ENCODE data around the gene RBP3.

DNA sequence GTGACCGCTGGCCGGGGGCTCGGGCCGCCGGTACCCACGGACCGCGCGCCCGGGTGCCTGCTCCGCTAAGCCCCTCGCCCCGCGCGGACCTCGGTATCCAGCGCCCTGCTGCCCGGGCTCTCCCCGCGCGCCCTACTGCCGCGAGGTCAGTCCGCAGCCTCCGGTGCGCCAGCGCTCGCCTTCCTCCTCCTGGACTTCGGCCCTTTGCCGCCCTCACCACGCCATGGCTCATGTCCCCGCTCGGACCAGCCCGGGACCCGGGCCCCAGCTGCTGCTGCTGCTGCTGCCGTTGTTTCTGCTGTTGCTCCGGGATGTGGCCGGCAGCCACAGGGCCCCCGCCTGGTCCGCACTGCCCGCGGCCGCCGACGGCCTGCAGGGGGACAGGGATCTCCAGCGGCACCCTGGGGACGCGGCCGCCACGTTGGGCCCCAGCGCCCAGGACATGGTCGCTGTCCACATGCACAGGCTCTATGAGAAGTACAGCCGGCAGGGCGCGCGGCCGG, 47.7 kb upstream of the RBP3 start:
- TF ChIP-seq, protein P1, sequence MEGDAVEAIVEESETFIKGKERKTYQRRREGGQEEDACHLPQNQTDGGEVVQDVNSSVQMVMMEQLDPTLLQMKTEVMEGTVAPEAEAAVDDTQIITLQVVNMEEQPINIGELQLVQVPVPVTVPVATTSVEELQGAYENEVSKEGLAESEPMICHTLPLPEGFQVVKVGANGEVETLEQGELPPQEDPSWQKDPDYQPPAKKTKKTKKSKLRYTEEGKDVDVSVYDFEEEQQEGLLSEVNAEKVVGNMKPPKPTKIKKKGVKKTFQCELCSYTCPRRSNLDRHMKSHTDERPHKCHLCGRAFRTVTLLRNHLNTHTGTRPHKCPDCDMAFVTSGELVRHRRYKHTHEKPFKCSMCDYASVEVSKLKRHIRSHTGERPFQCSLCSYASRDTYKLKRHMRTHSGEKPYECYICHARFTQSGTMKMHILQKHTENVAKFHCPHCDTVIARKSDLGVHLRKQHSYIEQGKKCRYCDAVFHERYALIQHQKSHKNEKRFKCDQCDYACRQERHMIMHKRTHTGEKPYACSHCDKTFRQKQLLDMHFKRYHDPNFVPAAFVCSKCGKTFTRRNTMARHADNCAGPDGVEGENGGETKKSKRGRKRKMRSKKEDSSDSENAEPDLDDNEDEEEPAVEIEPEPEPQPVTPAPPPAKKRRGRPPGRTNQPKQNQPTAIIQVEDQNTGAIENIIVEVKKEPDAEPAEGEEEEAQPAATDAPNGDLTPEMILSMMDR (IDR thresholded peaks at IDR 0.05) = peak in 4 of 12 donors; percentile 13 to 24 (median 16)
- TF ChIP-seq POLR2A (IDR thresholded peaks at IDR 0.05) = no peak

Measured in heart left ventricle (tissue), 13 donors.